ENCODE results near the gene ASB15.
"Not testable (repeated sequence)": the region's sequence is repeated elsewhere in the genome, so short reads cannot be mapped to it uniquely, and the experiment has no call there.

Gene ASB15

GRCh38 chr7:123601530-123601929 lies at the start of gene ASB15:
Gene ASB15, plus strand, starts transcription at chr7:123601821. Its CDS starts 12,682 bp downstream, at chr7:123614503.
- peak; percentile 42 for DNase-seq

- not testable (repeated sequence) for DNase-seq
Measured at GRCh38 chr7:123552134-123552533, 49.5 kb upstream of the ASB15 start.

- no peak for DNase-seq
Measured at GRCh38 chr7:123552641-123553040, 49.0 kb upstream of the ASB15 start.

- no peak for DNase-seq
Measured at GRCh38 chr7:123553159-123553558, 48.5 kb upstream of the ASB15 start.

- no peak for DNase-seq
Measured at GRCh38 chr7:123555484-123555883, 46.1 kb upstream of the ASB15 start.

GRCh38 chr7:123557016-123557397 lies 44.6 kb upstream of the ASB15 start:
- no peak for DNase-seq

GRCh38 chr7:123557398-123558288 lies 44.0 kb upstream of the ASB15 start, which contains the start of gene NDUFA5:
Gene NDUFA5, minus strand, starts transcription at chr7:123557818. Its CDS starts 23 bp downstream, at chr7:123557795.
- DNase-seq, result peak; percentile 99

GRCh38 chr7:123558289-123558874 lies 43.2 kb upstream of the ASB15 start:
- DNase-seq, result no peak

- DNase-seq, result no peak
Measured at GRCh38 chr7:123562121-123562520, 39.5 kb upstream of the ASB15 start.

- no peak for DNase-seq
Measured at GRCh38 chr7:123569352-123570010, 32.1 kb upstream of the ASB15 start.

GRCh38 chr7:123570390-123571182 lies 31.0 kb upstream of the ASB15 start:
- peak; percentile 2 for DNase-seq

GRCh38 chr7:123571187-123571586 lies 30.4 kb upstream of the ASB15 start:
- no peak for DNase-seq

- DNase-seq, result no peak
Measured at GRCh38 chr7:123571684-123572083, 29.9 kb upstream of the ASB15 start.

GRCh38 chr7:123573341-123573740 lies 28.3 kb upstream of the ASB15 start:
- no peak for DNase-seq

GRCh38 chr7:123573896-123574467 lies 27.6 kb upstream of the ASB15 start:
- no peak for DNase-seq

GRCh38 chr7:123579416-123579815 lies 22.2 kb upstream of the ASB15 start:
- DNase-seq, result no peak

GRCh38 chr7:123580406-123581161 lies 21.0 kb upstream of the ASB15 start:
- DNase-seq, result peak; percentile 76

- DNase-seq, result no peak
Measured at GRCh38 chr7:123581162-123581459, 20.5 kb upstream of the ASB15 start.

GRCh38 chr7:123583821-123584220 lies 17.8 kb upstream of the ASB15 start:
- no peak for DNase-seq

GRCh38 chr7:123588376-123588775 lies 13.2 kb upstream of the ASB15 start:
- DNase-seq, result no peak

- peak; percentile 73 for DNase-seq
Measured at GRCh38 chr7:123594813-123595241, 6.8 kb upstream of the ASB15 start.

GRCh38 chr7:123598657-123599056 lies 3.0 kb upstream of the ASB15 start:
- DNase-seq, result no peak

Data from NCI-H1436 (cell line).